DND-41 (cell line): ENCODE results near the gene SCEL.

Experiments
- ATAC-seq: fragments of 200-7000 bp; cut with Tn5 transposase; 3 replicates; pipeline ENCODE4 v1.9.1; 2021; ENCODE audit warnings: low read depth; ENCODE audit not compliant: insufficient read depth
- DNase-seq: peaks from one replicate; pipeline ENCODE4 v3.0.0-alpha.2; 2020
- H2AFZ ChIP-seq: 2 replicates; pipeline ENCODE4 v1.6.0; 2012; ENCODE audit warnings: low read depth, low read length
- H3K27ac ChIP-seq: 2 replicates; pipeline ENCODE4 v1.5.1; 2012; ENCODE audit warnings: low read length, inconsistent platforms
- H3K27me3 ChIP-seq: fragments of 200-600 bp; sonication (generic); 2 replicates; pipeline ENCODE4 v1.6.0; 2012; ENCODE audit warnings: low read length, mild to moderate bottlenecking, inconsistent platforms; ENCODE audit not compliant: insufficient read depth, poor library complexity
- H3K36me3 ChIP-seq: 2 replicates; pipeline ENCODE4 v1.5.1; 2012; ENCODE audit warnings: low read length, inconsistent platforms; ENCODE audit not compliant: insufficient read depth
- H3K4me1 ChIP-seq: 2 replicates; pipeline ENCODE4 v1.5.1; 2012; ENCODE audit warnings: mild to moderate bottlenecking, low read length; ENCODE audit not compliant: insufficient read depth
- H3K4me2 ChIP-seq: 2 replicates; pipeline ENCODE4 v1.6.0; 2012; ENCODE audit warnings: mild to moderate bottlenecking, moderate library complexity, low read length, inconsistent platforms; ENCODE audit not compliant: insufficient read depth
- H3K4me3 ChIP-seq, 2 experiments: fragments of 200-600 bp in 1 of 2; shearing (Covaris generic) in 1 of 2; 2 replicates each; pipeline ENCODE4 v1.5.1; 2012 to 2016; ENCODE audit warnings: inconsistent platforms in 2 of 2, low read length in 2 of 2, mild to moderate bottlenecking in 2 of 2, low read depth in 1 of 2, moderate library complexity in 1 of 2
- H3K79me2 ChIP-seq: 2 replicates; pipeline ENCODE4 v1.6.0; 2012; ENCODE audit warnings: low read length, inconsistent platforms; ENCODE audit not compliant: insufficient read depth
- H3K9ac ChIP-seq: 2 replicates; pipeline ENCODE4 v1.6.0; 2012; ENCODE audit warnings: low read depth, mild to moderate bottlenecking, inconsistent platforms, low read length, moderate library complexity
- H3K9me3 ChIP-seq: 2 replicates; pipeline ENCODE4 v1.5.1; 2012; ENCODE audit warnings: low read length, moderate library complexity, mild to moderate bottlenecking, inconsistent platforms; ENCODE audit not compliant: insufficient read depth, severe bottlenecking
- H4K20me1 ChIP-seq: 2 replicates; pipeline ENCODE4 v1.6.0; 2012; ENCODE audit warnings: low read length; ENCODE audit not compliant: insufficient read depth
- EZH2 ChIP-seq: IDR thresholded peaks from 3 replicates; pipeline ENCODE4 v1.6.1; 2012; ENCODE audit warnings: borderline replicate concordance, low read depth, mild to moderate bottlenecking, moderate library complexity, low read length, inconsistent platforms; ENCODE audit not compliant: severe bottlenecking
- TF ChIP-seq, protein P1 (sequence below): IDR thresholded peaks from 2 replicates; pipeline ENCODE4 v1.5.1; 2012; ENCODE audit warnings: borderline replicate concordance, low read length, moderate library complexity, mild to moderate bottlenecking; ENCODE audit not compliant: poor library complexity, severe bottlenecking; ENCODE audit errors: extremely low read depth

The SCEL gene

GRCh38 chr13:77545626-77546412 is 10.3 kb downstream of the SCEL start:
- Histone ChIP-seq H3K27me3 (peaks cover 1% of the 10 kb centered on the region), H2AFZ (no peak overlapping the region), H3K9ac (no peak overlapping the region), H4K20me1 (no peaks in the 10 kb centered on the region), H3K4me3 (no peak overlapping the region), H3K9me3 (no peaks in the 10 kb centered on the region), H3K27ac (no peak overlapping the region), H3K79me2 (no peaks in the 10 kb centered on the region), H3K4me2 (no peak overlapping the region), H3K36me3 (no peaks in the 10 kb centered on the region), H3K4me1 (no peaks in the 10 kb centered on the region)
- TF ChIP-seq EZH2, result no peak
- TF ChIP-seq, protein P1, sequence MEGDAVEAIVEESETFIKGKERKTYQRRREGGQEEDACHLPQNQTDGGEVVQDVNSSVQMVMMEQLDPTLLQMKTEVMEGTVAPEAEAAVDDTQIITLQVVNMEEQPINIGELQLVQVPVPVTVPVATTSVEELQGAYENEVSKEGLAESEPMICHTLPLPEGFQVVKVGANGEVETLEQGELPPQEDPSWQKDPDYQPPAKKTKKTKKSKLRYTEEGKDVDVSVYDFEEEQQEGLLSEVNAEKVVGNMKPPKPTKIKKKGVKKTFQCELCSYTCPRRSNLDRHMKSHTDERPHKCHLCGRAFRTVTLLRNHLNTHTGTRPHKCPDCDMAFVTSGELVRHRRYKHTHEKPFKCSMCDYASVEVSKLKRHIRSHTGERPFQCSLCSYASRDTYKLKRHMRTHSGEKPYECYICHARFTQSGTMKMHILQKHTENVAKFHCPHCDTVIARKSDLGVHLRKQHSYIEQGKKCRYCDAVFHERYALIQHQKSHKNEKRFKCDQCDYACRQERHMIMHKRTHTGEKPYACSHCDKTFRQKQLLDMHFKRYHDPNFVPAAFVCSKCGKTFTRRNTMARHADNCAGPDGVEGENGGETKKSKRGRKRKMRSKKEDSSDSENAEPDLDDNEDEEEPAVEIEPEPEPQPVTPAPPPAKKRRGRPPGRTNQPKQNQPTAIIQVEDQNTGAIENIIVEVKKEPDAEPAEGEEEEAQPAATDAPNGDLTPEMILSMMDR, result no peak
- ATAC-seq (no peak), DNase-seq (no peak)

DNA sequence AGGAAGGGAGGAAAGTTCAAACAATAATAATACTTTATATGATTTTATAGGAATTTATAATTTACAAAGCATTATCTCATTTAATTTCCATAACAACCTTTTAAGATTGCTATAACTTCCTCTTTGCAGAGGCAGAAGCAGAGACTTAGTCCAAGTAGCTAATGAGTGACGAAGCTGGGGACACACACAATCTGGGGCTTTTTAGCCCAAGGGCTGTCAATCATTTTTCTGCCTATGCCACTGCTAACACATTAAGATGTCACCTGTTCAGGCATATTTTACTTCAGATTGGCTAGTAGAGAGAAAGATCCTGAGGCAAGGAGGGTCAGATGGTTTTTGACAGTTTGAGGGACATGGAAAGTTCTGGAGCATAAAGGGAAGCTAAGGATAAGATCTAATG is 12.6 kb downstream of the SCEL start:
- Histone ChIP-seq H3K9ac (no peak overlapping the region), H3K36me3 (no peaks in the 10 kb centered on the region), H3K79me2 (no peaks in the 10 kb centered on the region), H3K27ac (no peak overlapping the region), H2AFZ (no peak overlapping the region), H3K9me3 (no peaks in the 10 kb centered on the region), H3K27me3 (no peaks in the 10 kb centered on the region), H4K20me1 (no peaks in the 10 kb centered on the region), H3K4me3 (no peak overlapping the region), H3K4me1 (no peaks in the 10 kb centered on the region), H3K4me2 (no peak overlapping the region)
- TF ChIP-seq, protein P1, result no peak
- no peak for TF ChIP-seq EZH2
- ATAC-seq (no peak), DNase-seq (no peak)

DNA sequence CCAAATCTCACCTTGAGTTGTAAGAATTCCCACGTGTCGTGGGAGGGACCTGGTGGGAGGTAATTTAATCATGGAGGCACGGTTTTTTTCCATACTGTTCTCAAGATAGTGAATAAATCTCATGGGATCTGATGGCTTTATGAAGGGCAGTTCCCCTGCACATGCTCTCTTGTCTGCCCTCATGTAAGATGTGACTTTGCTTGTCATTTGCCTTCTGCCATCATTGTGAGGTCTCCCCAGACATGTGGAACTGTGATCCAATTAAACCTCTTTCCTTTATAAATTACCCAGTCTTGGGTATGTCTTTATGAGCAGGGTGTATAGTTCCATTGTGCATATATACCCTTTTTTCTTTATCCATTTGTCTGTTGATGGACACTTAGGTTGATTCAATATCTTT is 13.1 kb downstream of the SCEL start:
- TF ChIP-seq, protein P1, result no peak
- TF ChIP-seq EZH2, result no peak
- Histone ChIP-seq H3K36me3 (no peaks in the 10 kb centered on the region), H3K79me2 (no peaks in the 10 kb centered on the region), H3K4me1 (no peaks in the 10 kb centered on the region), H3K9ac (no peak overlapping the region), H3K27ac (no peak overlapping the region), H4K20me1 (no peaks in the 10 kb centered on the region), H3K9me3 (no peaks in the 10 kb centered on the region), H2AFZ (no peak overlapping the region), H3K4me3 (no peak overlapping the region), H3K4me2 (no peak overlapping the region), H3K27me3 (no peaks in the 10 kb centered on the region)
- DNase-seq (no peak), ATAC-seq (no peak)

- no peak for TF ChIP-seq EZH2
- TF ChIP-seq, protein P1, result no peak
- no peak overlapping the region for H3K4me3 ChIP-seq
- no peak overlapping the region for H3K27ac ChIP-seq
- no peaks in the 10 kb centered on the region for H3K9me3 ChIP-seq
- ATAC-seq (no peak), DNase-seq (no peak)
- H3K4me1 ChIP-seq, result peaks cover 12% of the 10 kb centered on the region
- H3K36me3 ChIP-seq, result no peaks in the 10 kb centered on the region
- H2AFZ ChIP-seq, result no peak overlapping the region
- H4K20me1 ChIP-seq, result no peaks in the 10 kb centered on the region
- no peaks in the 10 kb centered on the region for H3K27me3 ChIP-seq
- H3K4me2 ChIP-seq, result no peak overlapping the region
- no peaks in the 10 kb centered on the region for H3K79me2 ChIP-seq
- no peak overlapping the region for H3K9ac ChIP-seq
Measured at GRCh38 chr13:77554069-77554468, 18.6 kb downstream of the SCEL start.
